GM12878 (cell line): ENCODE results near the gene CORO1C. TPM values are rescaled to one million over a fixed set of nuclear protein-coding genes. Genes with fewer than 3 reads are reported as not detected.

Source experiments
- ATAC-seq: fragments of 200-7000 bp; cut with Tn5 transposase; 3 replicates; pipeline ENCODE4 v1.9.1; 2020; ENCODE audit warnings: mild to moderate bottlenecking, moderate library complexity
- BruUV-seq: library from RNA; stranded (reverse); fragments of 400-500 nt; replicated peaks from 2 replicates; lab custom pipeline; 2021; lab: Mats Ljungman, UMichigan
- CTCF ChIA-PET: fragments of 300-600 bp; sonication (Branson Sonifier 250); formaldehyde crosslinking; extraction: SDS; loops from one replicate; lab custom pipeline; 2021; ENCODE audit warnings: inconsistent platforms; lab: Yijun Ruan, JAX
- POLR2A ChIA-PET: fragments of 350-600 bp; formaldehyde crosslinking; extraction: SDS; loops from one replicate; lab custom pipeline; 2021; ENCODE audit warnings: inconsistent platforms; lab: Charles Lee
- RAD21 ChIA-PET: fragments of 300-600 bp; sonication (Branson Sonifier 250); formaldehyde crosslinking; loops from one replicate; lab custom pipeline; 2023; ENCODE audit warnings: antibody characterized with exemption; ENCODE audit not compliant: unreplicated experiment; lab: Charles Lee
- SMC1A ChIA-PET: fragments of 300-600 bp; sonication (Branson Sonifier 250); formaldehyde crosslinking; loops from one replicate; lab custom pipeline; 2023; ENCODE audit not compliant: unreplicated experiment, uncharacterized antibody; lab: Charles Lee
- DNase-seq: peaks from one replicate; pipeline ENCODE4 v3.0.0-alpha.2; 2011; ENCODE audit warnings: low read depth, low spot score
- FAIRE-seq: peaks from 3 replicates; lab custom pipeline; 2011; peaks lifted over from hg19 to GRCh38; lab: Jason Lieb, UNC
- H2AFZ ChIP-seq: 2 replicates; pipeline ENCODE4 v1.6.0; 2011; ENCODE audit warnings: low read depth, low read length, control low read depth; ENCODE audit not compliant: control insufficient read depth
- H3K27ac ChIP-seq: 2 replicates; pipeline ENCODE4 v1.5.1; 2011; ENCODE audit warnings: control low read depth; ENCODE audit not compliant: control insufficient read depth, insufficient read depth
- H3K27me3 ChIP-seq, 2 experiments: replicated peaks in 1 of 2; 2 replicates each; pipeline versions ENCODE4 v1.6.0 to v1.6.1; 2011; ENCODE audit warnings: low read length in 1 of 2; ENCODE audit not compliant: control insufficient read depth in 2 of 2, insufficient read depth in 2 of 2
- H3K36me3 ChIP-seq, 2 experiments: 2 replicates each; pipeline ENCODE4 v1.5.1; 2011; ENCODE audit warnings: low read length in 1 of 2; ENCODE audit not compliant: control insufficient read depth in 2 of 2, insufficient read depth in 2 of 2
- H3K4me1 ChIP-seq: 2 replicates; pipeline ENCODE4 v1.6.1; 2011; ENCODE audit warnings: mild to moderate bottlenecking, low read length, moderate library complexity, mixed read lengths; ENCODE audit not compliant: control insufficient read depth, insufficient read depth
- H3K4me2 ChIP-seq: 2 replicates; pipeline ENCODE4 v1.6.0; 2011; ENCODE audit warnings: control low read depth; ENCODE audit not compliant: control insufficient read depth, insufficient read depth
- H3K4me3 ChIP-seq: fragments of 200-600 bp; sonication (generic); 2 replicates; pipeline ENCODE4 v1.5.1; 2016
- H3K79me2 ChIP-seq: 2 replicates; pipeline ENCODE4 v1.6.0; 2011; ENCODE audit warnings: low read length; ENCODE audit not compliant: control insufficient read depth, insufficient read depth
- H3K9ac ChIP-seq: 2 replicates; pipeline ENCODE4 v1.8.0; 2011; ENCODE audit warnings: low read length, control low read depth, mixed read lengths; ENCODE audit not compliant: control insufficient read depth, insufficient read depth
- H3K9me3 ChIP-seq: replicated peaks from 3 replicates; pipeline ENCODE4 v1.5.1; 2011; ENCODE audit warnings: mild to moderate bottlenecking, low read length; ENCODE audit not compliant: control insufficient read depth, insufficient read depth
- H4K20me1 ChIP-seq: 2 replicates; pipeline ENCODE4 v1.6.0; 2011; ENCODE audit not compliant: control insufficient read depth, insufficient read depth
- CREB1 ChIP-seq: IDR thresholded peaks from 2 replicates; pipeline ENCODE4 v1.6.1; 2012; ENCODE audit warnings: low read depth, mild to moderate bottlenecking, inconsistent platforms
- KAT2A ChIP-seq: conservative IDR thresholded peaks from 2 replicates; pipeline ENCODE4 v1.6.1; 2011; ENCODE audit warnings: low read depth, low read length; ENCODE audit not compliant: control insufficient read depth
- NR2C2 ChIP-seq: IDR thresholded peaks from 2 replicates; pipeline ENCODE4 v1.6.1; 2011; ENCODE audit warnings: borderline replicate concordance, low read depth; ENCODE audit not compliant: control insufficient read depth, insufficient read length
- TCF3 ChIP-seq: IDR thresholded peaks from 2 replicates; pipeline ENCODE4 v1.6.1; 2012; ENCODE audit warnings: low read depth, mild to moderate bottlenecking, low read length, borderline replicate concordance; ENCODE audit not compliant: insufficient read depth
- YY1 ChIP-seq: IDR thresholded peaks from 2 replicates; pipeline ENCODE4 v1.6.1; 2011; ENCODE audit warnings: low read depth, mild to moderate bottlenecking, low read length
- WGBS: methylation state at CpG from one replicate; pipeline ENCODE4 v1.1.6; 2016; ENCODE audit warnings: low lambda C conversion rate; ENCODE audit not compliant: insufficient replicate concordance, insufficient coverage; ENCODE audit errors: missing lambda C conversion rate; 5-methylcytosine and 5-hydroxymethylcytosine counted together
- in situ Hi-C: fragments of 300-500 bp; cut with MboI; formaldehyde crosslinking; loops from 9 replicates; pipeline ENCODE4 v1.14.3; 2018; ENCODE audit warnings: mixed read lengths
- intact Hi-C: fragments of 100-400 bp; cut with micrococcal nuclease; formaldehyde crosslinking; loops from one replicate; pipeline ENCODE4 v1.14.2; 2022; ENCODE audit not compliant: unreplicated experiment
- polyA plus RNA-seq, 11 experiments: library from polyadenylated mRNA; depleted of rRNA in 4 of 11; unstranded in 6 of 11; stranded (reverse) in 5 of 11; fragments of >200 nt; fragmentation: Nextera tagmentation in 4 of 11; fragmentation: Illumina TruSeq in 1 of 11; extraction: Ambion mirVana in 4 of 11; extraction: Trizol in 1 of 11; gene quantifications; 1 replicate in 1 of 11; 2 replicates in 10 of 11; pipeline versions ENCODE4 v1.2.1 to v1.2.3, GENCODE V29; 2011 to 2016; ENCODE audit warnings: inconsistent platforms in 2 of 11, missing spikeins in 2 of 11, low read depth in 1 of 11
- total RNA-seq, 4 experiments: library from RNA; depleted of rRNA in 3 of 4; stranded (reverse); fragments of >200 nt in 3 of 4; fragmentation: Illumina TruSeq in 1 of 4; extraction: Trizol in 1 of 4; gene quantifications; 2 replicates each; pipeline versions ENCODE4 v1.2.1 to v1.2.3, GENCODE V29; 2013 to 2021
- TF ChIP-seq, protein P1 (sequence below): IDR thresholded peaks from 2 replicates; pipeline ENCODE4 v1.6.1; 2011; ENCODE audit warnings: borderline replicate concordance, low read depth, mild to moderate bottlenecking, moderate library complexity, low read length; ENCODE audit not compliant: insufficient read depth, poor library complexity, severe bottlenecking

The CORO1C gene
- total and polyA plus RNA-seq, 10 of the 15 experiments (the other 5 are each of a cell fraction or from before 2014, with no cell fraction given), result 52.7 to 254 (median 171) TPM

GRCh38 chr12:108772891-108773797 lies 41.8 kb upstream of the CORO1C start:
- in situ Hi-C loops (no loop called here), intact Hi-C loops (loop anchor here (1.0 kb wide), 1 partner anchor 138 kb away; no protein-coding TSS in a partner anchor)
- ChIA-PET SMC1A (interaction anchor here (0.6 to 1.5 kb wide), 4 partner anchors 30 to 201 kb away, joined by 3 to 6 read pairs (median 4); no protein-coding TSS in a partner anchor), POLR2A (interaction anchor here (0.5 to 1.0 kb wide), 3 partner anchors 38 to 141 kb away, joined by 3 to 4 read pairs (median 4); no protein-coding TSS in a partner anchor), CTCF (interaction anchor here (1.2 kb wide), 1 partner anchor 31 kb away, joined by 3 read pairs; no protein-coding TSS in a partner anchor), RAD21 (interaction anchor here (1.4 kb wide), 1 partner anchor 109 kb away, joined by 3 read pairs; no protein-coding TSS in a partner anchor)
- ATAC-seq (no peak), DNase-seq (no peak), FAIRE-seq (no peak)
- Histone ChIP-seq H3K9me3 (no peaks in the 10 kb centered on the region), H3K9ac (no peak overlapping the region), H4K20me1 (no peaks in the 10 kb centered on the region), H3K36me3 (no peaks in the 10 kb centered on the region), H2AFZ (no peak overlapping the region), H3K4me3 (no peak overlapping the region), H3K27ac (no peak overlapping the region), H3K4me2 (no peak overlapping the region), H3K79me2 (no peaks in the 10 kb centered on the region), H3K4me1 (peaks cover 24% of the 10 kb centered on the region), H3K27me3 (no peaks in the 10 kb centered on the region)
- WGBS, result 90% methylated on average over 24 of the region's 25 CpGs
- no TSS peak for BruUV-seq
- TF ChIP-seq TCF3, result 0 out of 2 replicates have a peak, but pooled peaks have one; percentile 25
- peak; percentile 31 for TF ChIP-seq NR2C2
- TF ChIP-seq, protein P1, sequence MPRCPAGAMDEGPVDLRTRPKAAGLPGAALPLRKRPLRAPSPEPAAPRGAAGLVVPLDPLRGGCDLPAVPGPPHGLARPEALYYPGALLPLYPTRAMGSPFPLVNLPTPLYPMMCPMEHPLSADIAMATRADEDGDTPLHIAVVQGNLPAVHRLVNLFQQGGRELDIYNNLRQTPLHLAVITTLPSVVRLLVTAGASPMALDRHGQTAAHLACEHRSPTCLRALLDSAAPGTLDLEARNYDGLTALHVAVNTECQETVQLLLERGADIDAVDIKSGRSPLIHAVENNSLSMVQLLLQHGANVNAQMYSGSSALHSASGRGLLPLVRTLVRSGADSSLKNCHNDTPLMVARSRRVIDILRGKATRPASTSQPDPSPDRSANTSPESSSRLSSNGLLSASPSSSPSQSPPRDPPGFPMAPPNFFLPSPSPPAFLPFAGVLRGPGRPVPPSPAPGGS, result peak; percentile 79
- TF ChIP-seq YY1, result no peak
- no peak for TF ChIP-seq CREB1
- TF ChIP-seq KAT2A, result no peak
